ENCODE results near the gene CCDC190. TPM values are rescaled to one million over a fixed set of nuclear protein-coding genes. Genes with fewer than 3 reads are reported as not detected.
"Not testable (repeated sequence)": the region's sequence is repeated elsewhere in the genome, so short reads cannot be mapped to it uniquely, and the experiment has no call there.

Gene CCDC190
- total RNA-seq = 0.58 TPM

- no peak for DNase-seq (ENCODE audit: low spot score)
Observed at GRCh38 chr1:162861101-162861500, at the start of gene CCDC190. TSS of gene CCDC190 (minus strand) at chr1:162861175. CDS start at chr1:162859646, 1,529 bp downstream.

GRCh38 chr1:162910161-162910560 is 49.2 kb upstream of the CCDC190 start:
- no peak for DNase-seq (ENCODE audit: low spot score)

GRCh38 chr1:162908780-162909179 is 47.8 kb upstream of the CCDC190 start:
- no peak for DNase-seq (ENCODE audit: low spot score)

- no peak for DNase-seq (ENCODE audit: low spot score)
Observed at GRCh38 chr1:162908236-162908635, 47.3 kb upstream of the CCDC190 start.

- DNase-seq (ENCODE audit: low spot score) = no peak
Observed at GRCh38 chr1:162906485-162906884, 45.5 kb upstream of the CCDC190 start.

- DNase-seq (ENCODE audit: low spot score) = no peak
Observed at GRCh38 chr1:162905174-162906158, 44.5 kb upstream of the CCDC190 start.

GRCh38 chr1:162904579-162904978 is 43.6 kb upstream of the CCDC190 start:
- no peak for DNase-seq (ENCODE audit: low spot score)

- no peak for DNase-seq (ENCODE audit: low spot score)
Observed at GRCh38 chr1:162904023-162904422, 43.0 kb upstream of the CCDC190 start.

GRCh38 chr1:162903246-162903645 is 42.3 kb upstream of the CCDC190 start:
- no peak for DNase-seq (ENCODE audit: low spot score)

- DNase-seq (ENCODE audit: low spot score) = no peak
Observed at GRCh38 chr1:162902416-162902815, 41.4 kb upstream of the CCDC190 start.

GRCh38 chr1:162901243-162901642 is 40.3 kb upstream of the CCDC190 start:
- DNase-seq (ENCODE audit: low spot score) = no peak

- DNase-seq (ENCODE audit: low spot score) = no peak
Observed at GRCh38 chr1:162899422-162900146, 38.6 kb upstream of the CCDC190 start.

- DNase-seq (ENCODE audit: low spot score) = no peak
Observed at GRCh38 chr1:162893612-162893908, 32.6 kb upstream of the CCDC190 start.

- no peak for DNase-seq (ENCODE audit: low spot score)
Observed at GRCh38 chr1:162892906-162893611, 32.1 kb upstream of the CCDC190 start.

- no peak for DNase-seq (ENCODE audit: low spot score)
Observed at GRCh38 chr1:162889989-162890388, 29.0 kb upstream of the CCDC190 start.

- DNase-seq (ENCODE audit: low spot score) = no peak
Observed at GRCh38 chr1:162886705-162887104, 25.7 kb upstream of the CCDC190 start.

- DNase-seq (ENCODE audit: low spot score) = no peak
Observed at GRCh38 chr1:162885265-162885664, 24.3 kb upstream of the CCDC190 start.

GRCh38 chr1:162884831-162885230 is 23.9 kb upstream of the CCDC190 start:
- DNase-seq (ENCODE audit: low spot score) = no peak

- no peak for DNase-seq (ENCODE audit: low spot score)
Observed at GRCh38 chr1:162882248-162882674, 21.3 kb upstream of the CCDC190 start.

GRCh38 chr1:162881590-162881989 is 20.6 kb upstream of the CCDC190 start:
- DNase-seq (ENCODE audit: low spot score) = no peak

- not testable (repeated sequence) for DNase-seq (ENCODE audit: low spot score)
Observed at GRCh38 chr1:162880617-162881016, 19.6 kb upstream of the CCDC190 start.

GRCh38 chr1:162878000-162878596 is 17.1 kb upstream of the CCDC190 start:
- peak; percentile 54 for DNase-seq (ENCODE audit: low spot score)

Data from mucosa of gallbladder (tissue), 1 donor.